ENCODE measurements around the gene ICAM4.
"Not testable (repeated sequence)": the region's sequence is repeated elsewhere in the genome, so short reads cannot be mapped to it uniquely, and the experiment has no call there.

Gene ICAM4

GRCh38 chr19:10269333-10270179 lies 17.2 kb upstream of the ICAM4 start:
- peak; percentile 80 for DNase-seq (ENCODE audit: low read depth)

GRCh38 chr19:10270180-10270615 lies 16.6 kb upstream of the ICAM4 start:
- peak; percentile 94 for DNase-seq (ENCODE audit: low read depth)

GRCh38 chr19:10270616-10271394 lies 15.9 kb upstream of the ICAM4 start, which contains the start of gene ICAM1:
Gene ICAM1, plus strand, starts transcription at chr19:10271120. Its CDS starts 40 bp downstream, at chr19:10271160.
- no peak for DNase-seq (ENCODE audit: low read depth)

GRCh38 chr19:10271543-10272086 lies 15.1 kb upstream of the ICAM4 start:
- no peak for DNase-seq (ENCODE audit: low read depth)

GRCh38 chr19:10274589-10274988 lies 12.2 kb upstream of the ICAM4 start:
- no peak for DNase-seq (ENCODE audit: low read depth)

GRCh38 chr19:10277795-10278589 lies 8.8 kb upstream of the ICAM4 start:
- no peak for DNase-seq (ENCODE audit: low read depth)

- no peak for DNase-seq (ENCODE audit: low read depth)
Observed at GRCh38 chr19:10278935-10279334, 7.8 kb upstream of the ICAM4 start.

GRCh38 chr19:10279737-10280442 lies 6.9 kb upstream of the ICAM4 start:
- no peak for DNase-seq (ENCODE audit: low read depth)

GRCh38 chr19:10282043-10282442 lies 4.7 kb upstream of the ICAM4 start:
- not testable (repeated sequence) for DNase-seq (ENCODE audit: low read depth)

- DNase-seq (ENCODE audit: low read depth) = no peak
Observed at GRCh38 chr19:10283301-10284064, 3.3 kb upstream of the ICAM4 start.

GRCh38 chr19:10284065-10284959 lies 2.4 kb upstream of the ICAM4 start:
- no peak for DNase-seq (ENCODE audit: low read depth)

- DNase-seq (ENCODE audit: low read depth) = no peak
Observed at GRCh38 chr19:10284960-10285278, 1.8 kb upstream of the ICAM4 start.

GRCh38 chr19:10285393-10285792 lies 1.4 kb upstream of the ICAM4 start:
- DNase-seq (ENCODE audit: low read depth) = no peak

GRCh38 chr19:10288662-10289166 lies 2.0 kb downstream of the ICAM4 start:
- peak; percentile 74 for DNase-seq (ENCODE audit: low read depth)

GRCh38 chr19:10289167-10289835 lies 2.5 kb downstream of the ICAM4 start:
- DNase-seq (ENCODE audit: low read depth) = peak; percentile 87

- no peak for DNase-seq (ENCODE audit: low read depth)
Observed at GRCh38 chr19:10289836-10290356, 3.1 kb downstream of the ICAM4 start, which contains the start of gene ICAM5. Gene ICAM5, plus strand, starts transcription at chr19:10289952. Its CDS starts 92 bp downstream, at chr19:10290044.

- DNase-seq (ENCODE audit: low read depth) = no peak
Observed at GRCh38 chr19:10290357-10290875, 3.7 kb downstream of the ICAM4 start.

- peak; percentile 84 for DNase-seq (ENCODE audit: low read depth)
Observed at GRCh38 chr19:10290876-10291553, 4.3 kb downstream of the ICAM4 start.

Data from CMK (cell line).